Gastrocnemius medialis (tissue), 4 donors: ENCODE results near the gene SPRR2B.
"Not testable (repeated sequence)": the region's sequence is repeated elsewhere in the genome, so short reads cannot be mapped to it uniquely, and the experiment has no call there.

Experiments
- POLR2A ChIP-seq, 2 donors: fragments of 450-650 bp; IDR thresholded peaks; one replicate each; pipeline ENCODE4 v1.6.1; 2017; ENCODE audit warnings: antibody characterized with exemption in 2 of 2, mild to moderate bottlenecking in 2 of 2, moderate library complexity in 2 of 2
- TF ChIP-seq, protein P1 (sequence below), 5 experiments: fragments of 450-650 bp in 3 of 5; fragments of 200-600 bp in 2 of 5; sonication (generic) in 2 of 5; IDR thresholded peaks in 4 of 5; conservative IDR thresholded peaks in 1 of 5; 1 replicate in 4 of 5; 2 replicates in 1 of 5; pipeline ENCODE4 v1.5.1; 2016 to 2019; ENCODE audit warnings: antibody characterized with exemption in 5 of 5, mild to moderate bottlenecking in 3 of 5, moderate library complexity in 3 of 5

DNA sequence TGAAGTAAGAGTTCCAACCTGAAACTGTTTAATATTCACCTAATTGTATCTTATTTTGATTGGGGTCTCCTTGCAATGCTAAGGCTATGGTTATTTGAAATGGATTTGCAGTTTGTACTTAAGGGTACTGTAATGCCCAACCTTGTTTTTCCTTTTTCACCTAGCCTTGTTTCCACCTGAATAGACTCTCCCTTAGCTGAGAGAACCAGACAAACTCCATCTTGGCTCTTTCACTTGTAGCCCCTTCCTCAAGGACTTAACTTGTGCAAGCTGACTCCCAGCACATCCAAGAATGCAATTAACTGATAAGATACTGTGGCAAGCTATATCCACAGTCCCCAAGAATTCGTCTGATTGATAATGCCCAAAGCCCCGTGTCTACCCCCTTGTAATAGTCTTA is 49.6 kb downstream of the SPRR2B start:
- not testable (repeated sequence) for TF ChIP-seq POLR2A (IDR thresholded peaks at IDR 0.05)
- TF ChIP-seq, protein P1, sequence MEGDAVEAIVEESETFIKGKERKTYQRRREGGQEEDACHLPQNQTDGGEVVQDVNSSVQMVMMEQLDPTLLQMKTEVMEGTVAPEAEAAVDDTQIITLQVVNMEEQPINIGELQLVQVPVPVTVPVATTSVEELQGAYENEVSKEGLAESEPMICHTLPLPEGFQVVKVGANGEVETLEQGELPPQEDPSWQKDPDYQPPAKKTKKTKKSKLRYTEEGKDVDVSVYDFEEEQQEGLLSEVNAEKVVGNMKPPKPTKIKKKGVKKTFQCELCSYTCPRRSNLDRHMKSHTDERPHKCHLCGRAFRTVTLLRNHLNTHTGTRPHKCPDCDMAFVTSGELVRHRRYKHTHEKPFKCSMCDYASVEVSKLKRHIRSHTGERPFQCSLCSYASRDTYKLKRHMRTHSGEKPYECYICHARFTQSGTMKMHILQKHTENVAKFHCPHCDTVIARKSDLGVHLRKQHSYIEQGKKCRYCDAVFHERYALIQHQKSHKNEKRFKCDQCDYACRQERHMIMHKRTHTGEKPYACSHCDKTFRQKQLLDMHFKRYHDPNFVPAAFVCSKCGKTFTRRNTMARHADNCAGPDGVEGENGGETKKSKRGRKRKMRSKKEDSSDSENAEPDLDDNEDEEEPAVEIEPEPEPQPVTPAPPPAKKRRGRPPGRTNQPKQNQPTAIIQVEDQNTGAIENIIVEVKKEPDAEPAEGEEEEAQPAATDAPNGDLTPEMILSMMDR (IDR thresholded peaks at IDR 0.05 in 4 of 5, conservative IDR thresholded peaks at IDR 0.05 in 1 of 5): not testable (repeated sequence)
